ENCODE results near the gene WHRN.
A peak's percentile ranks its signal among the peaks of the same experiment; 100 is the strongest.

Gene WHRN

DNA sequence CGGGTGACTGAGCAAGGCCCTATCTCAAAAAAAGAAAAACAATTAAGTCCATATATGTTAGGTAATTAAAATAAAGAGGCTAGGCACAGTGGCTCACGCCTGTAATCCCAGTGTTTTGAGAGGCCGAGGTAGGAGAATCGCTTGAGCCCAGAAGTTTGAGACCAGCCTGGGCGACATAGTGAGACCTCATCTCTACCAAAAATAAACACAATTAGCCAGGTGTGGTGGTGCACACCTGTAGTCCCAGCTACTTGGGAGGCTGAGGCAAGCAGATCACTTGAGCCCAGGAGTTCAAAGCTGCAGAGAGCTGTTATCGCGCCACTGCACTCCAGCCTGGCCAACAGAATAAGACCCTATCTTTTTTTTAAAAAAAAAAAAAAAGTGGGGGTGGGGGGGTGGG, 12.3 kb downstream of the WHRN start:
- DNase-seq (ENCODE audit: low read depth in 3 of 3): no peak

- DNase-seq (ENCODE audit: low read depth in 3 of 3): no peak
These were observed 13.8 kb downstream of the WHRN start for GRCh38 chr9:114491430-114492003.

DNA sequence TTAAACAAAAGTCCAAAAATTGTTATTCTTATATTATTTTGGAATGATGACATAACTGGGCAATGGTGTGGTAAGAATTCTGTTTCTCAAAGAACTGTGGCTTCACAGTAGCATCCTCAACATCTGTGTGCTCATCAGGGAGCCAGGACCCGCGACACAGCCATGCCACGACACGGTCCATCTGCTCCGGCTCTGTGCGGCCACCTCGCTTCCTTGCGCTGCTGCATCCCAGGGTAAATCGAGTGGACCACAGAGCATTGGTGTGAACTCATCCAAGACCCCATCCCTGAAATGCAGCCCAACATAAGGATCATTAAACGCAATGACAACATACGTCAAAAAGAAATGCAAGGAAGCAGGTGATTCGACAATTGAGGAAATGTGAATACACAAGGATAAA, 15.3 kb downstream of the WHRN start:
- DNase-seq (ENCODE audit: low read depth in 3 of 3): no peak

DNA sequence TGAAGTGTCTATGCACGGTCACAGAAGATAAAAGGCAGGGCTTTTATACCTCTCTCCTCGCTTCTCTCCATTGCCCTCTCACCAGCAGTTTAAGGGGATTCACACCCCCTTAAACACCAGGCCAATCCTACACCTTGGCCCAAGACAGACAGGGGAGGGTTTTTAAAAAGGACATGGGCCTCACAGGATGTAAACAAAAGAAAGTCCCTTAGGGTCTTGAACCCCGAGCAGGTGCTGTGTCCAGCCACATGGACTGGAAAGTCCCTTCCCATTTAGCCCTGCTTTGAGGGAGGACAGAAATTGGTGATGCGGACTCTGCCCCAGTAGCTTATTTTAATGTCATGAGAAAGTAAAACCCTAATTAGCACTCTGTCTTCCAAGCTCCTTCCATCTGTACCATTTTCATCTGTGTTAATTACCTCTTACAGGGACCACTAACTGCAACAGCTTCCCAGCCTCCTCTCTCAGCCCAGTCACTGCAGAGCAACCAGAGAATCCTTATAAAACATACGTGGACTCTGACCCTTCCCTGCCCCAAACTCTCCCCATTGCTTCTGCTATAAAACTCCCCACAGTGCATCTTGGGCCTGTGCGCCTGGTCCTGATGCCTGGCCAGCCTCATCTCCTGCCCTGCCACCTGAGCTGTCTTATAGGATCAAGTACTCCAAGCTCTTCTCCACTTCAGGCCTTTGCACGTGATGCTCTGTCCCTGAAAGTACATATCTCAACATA, 16.7 kb downstream of the WHRN start:
- no peak for DNase-seq (ENCODE audit: low read depth in 3 of 3)

GRCh38 chr9:114487607-114488300, 17.5 kb downstream of the WHRN start:
- DNase-seq (ENCODE audit: low read depth in 3 of 3): peak in 2 of 3 experiments; percentile 27 to 49

DNA sequence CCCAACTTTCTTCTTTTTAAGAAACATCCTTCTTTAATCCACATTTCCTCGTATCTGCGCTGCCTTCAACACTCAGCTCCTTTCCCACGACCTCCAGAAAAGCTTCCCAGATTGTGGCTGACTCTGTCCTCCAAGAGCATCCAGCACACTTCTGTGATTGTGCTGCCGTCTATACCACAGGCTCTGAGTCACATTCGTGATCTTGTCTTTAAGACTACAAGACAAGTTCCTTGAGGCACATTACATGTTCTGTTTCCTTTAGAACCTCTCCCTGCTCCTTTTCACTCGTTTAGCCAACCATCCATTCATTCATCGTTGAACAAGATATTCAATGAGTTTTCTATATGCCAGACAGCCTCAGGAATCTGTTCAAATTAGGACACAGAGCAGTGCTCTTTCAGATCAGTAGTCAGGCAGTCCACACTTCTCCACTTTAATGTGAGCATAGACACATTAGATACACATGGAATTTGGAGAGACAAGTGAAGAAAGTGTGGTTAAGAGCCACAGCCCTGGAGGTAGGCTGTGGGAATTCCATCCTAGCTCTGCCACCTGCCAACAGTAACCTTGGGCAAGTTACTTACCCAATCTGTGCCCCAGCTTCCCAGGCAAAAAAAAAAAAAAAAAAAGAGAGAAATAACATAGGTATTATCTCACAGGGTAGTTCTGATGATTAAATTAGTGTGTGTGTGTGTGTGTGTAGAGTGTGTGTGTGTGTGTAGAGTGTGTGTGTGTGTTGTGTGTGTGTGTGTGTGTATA, 18.9 kb downstream of the WHRN start:
- no peak for DNase-seq (ENCODE audit: low read depth in 3 of 3)

DNA sequence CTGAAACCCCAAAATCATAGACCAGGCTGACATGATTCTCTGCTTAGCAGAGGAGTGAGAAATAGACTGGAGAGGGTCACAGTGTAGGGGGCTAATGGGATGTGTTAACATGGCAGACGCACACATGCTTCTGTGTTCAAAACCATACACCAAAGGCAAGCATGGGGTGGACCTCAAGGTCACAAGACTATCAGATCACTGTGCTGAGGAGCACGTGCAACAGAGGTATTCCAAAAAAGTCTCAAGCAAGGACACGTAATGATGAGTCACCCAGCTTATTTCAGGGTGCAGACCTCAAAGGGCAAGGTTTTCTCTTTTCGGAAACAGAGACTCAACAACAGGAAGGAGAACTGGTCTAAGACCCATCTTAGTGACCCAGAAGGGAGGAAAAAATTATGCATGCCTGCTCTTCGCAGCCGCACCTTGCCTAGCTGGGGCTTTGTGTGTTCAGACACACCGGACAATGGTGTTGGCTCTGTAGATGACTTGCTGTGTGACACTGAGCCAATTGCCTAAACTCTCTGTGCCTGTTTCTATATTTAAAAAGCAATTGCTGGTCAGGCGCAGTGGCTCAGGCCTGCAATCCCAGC, 20.3 kb downstream of the WHRN start:
- DNase-seq (ENCODE audit: low read depth in 3 of 3): peak in 2 of 3 experiments; percentile 2 to 31

DNA sequence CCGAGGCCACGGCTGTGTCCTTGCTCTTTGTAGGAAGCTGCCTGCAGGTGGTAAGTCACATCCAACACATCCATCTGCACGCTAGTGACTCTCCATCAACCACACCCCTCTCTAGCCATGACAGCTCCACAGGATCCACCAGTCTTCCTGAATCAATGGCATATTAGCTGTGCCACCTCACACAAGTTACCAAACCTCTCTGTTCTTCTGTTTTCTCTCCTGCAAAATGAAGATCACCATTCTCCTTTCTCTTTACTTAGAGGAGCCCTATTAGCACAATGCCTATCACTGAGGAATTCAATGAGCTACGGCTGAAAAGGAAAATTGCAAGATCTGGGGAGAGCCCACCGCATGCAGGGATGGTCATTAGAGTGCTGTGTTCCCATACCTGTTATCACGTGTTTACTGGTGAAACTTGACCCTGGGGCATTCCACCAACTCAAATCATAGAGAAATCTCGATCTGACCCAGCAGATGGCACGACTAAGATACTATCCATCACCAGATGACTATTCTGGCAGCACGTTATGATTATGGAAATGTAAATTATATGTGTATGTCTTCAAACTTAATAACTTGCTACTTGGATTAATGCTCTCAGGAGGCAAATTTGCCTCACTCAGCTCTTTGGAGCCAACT, 20.9 kb downstream of the WHRN start:
- DNase-seq (ENCODE audit: low read depth in 3 of 3): no peak

- no peak for DNase-seq (ENCODE audit: low read depth in 3 of 3)
These were observed 21.8 kb downstream of the WHRN start for GRCh38 chr9:114483499-114483898.

GRCh38 chr9:114482593-114482992, 22.7 kb downstream of the WHRN start:
- DNase-seq (ENCODE audit: low read depth in 3 of 3): no peak

DNA sequence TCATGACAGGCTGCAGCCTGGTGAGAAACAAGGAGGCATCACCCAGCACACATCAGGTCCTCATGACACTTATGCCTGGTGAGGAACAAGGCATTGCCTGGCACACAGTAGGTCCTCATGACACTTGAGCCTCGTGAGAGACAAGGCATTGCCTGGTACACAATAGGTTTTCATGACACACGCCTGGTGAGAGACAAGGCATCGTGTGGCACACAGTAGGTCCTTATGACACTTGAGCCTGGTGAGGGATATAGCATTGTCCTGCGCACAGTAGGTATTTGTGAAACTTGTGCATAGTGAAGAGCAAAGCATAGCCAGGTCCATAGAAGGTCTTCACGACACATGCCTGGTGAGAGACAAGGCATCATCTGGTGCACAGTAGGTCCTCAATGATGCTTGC, 23.5 kb downstream of the WHRN start:
- no peak for DNase-seq (ENCODE audit: low read depth in 3 of 3)

DNA sequence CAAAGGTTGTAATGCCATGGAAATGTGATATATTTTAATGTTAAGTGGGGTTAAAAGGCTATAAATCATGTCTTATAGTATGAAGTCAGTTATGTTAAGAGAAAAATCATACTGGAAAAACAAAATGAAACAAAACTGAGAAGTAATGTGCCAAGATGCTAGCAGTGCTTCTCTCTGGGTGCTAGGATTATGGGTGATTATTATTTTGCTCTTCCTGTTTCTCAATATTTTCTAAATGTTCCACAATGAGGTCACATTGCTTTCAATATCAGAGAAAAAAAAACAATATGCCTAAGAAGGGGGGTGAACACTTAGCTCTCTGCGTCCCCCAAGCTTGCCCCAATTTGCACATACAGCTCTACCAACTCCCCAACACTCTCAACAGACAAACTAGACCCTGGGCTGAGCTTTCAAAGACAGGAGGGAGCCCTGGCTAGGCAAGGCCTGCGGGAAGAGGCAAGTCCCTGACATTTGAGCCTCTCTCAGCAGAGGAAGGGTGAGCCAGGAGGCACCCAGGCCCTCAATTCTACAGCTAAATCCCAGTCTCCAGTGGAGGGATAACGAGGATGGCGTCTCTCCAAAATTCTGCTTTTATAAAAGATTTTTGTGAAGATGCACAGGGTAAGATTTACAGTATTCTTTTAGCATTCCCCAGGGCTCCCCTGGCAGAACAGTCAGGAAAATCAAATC, 24.4 kb downstream of the WHRN start:
- DNase-seq (ENCODE audit: low read depth in 3 of 3): no peak

GRCh38 chr9:114478871-114479270, 26.4 kb downstream of the WHRN start:
- DNase-seq (ENCODE audit: low read depth in 3 of 3): no peak

- no peak for DNase-seq (ENCODE audit: low read depth in 3 of 3)
These were observed 26.8 kb downstream of the WHRN start for GRCh38 chr9:114478459-114478858.

DNA sequence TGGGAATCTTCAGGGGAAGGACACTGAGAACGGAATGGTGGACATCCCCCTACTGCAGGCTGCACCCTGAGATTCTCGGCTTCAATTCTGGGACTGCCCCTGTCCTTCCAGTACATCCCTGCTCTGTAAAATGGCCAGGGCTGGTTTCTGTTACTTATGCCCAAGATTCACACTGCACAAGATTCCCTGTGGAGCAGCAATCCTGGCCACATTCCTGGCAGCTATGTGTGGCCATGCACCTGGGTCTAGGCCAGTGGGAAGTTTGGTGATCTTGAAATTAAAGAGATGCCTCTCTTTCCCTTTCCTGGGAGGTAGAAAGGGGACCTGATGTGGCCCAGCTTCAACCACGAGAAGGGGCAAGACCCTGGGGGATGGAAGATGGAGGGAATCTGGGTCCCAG, 27.6 kb downstream of the WHRN start:
- DNase-seq (ENCODE audit: low read depth in 3 of 3): no peak

DNA sequence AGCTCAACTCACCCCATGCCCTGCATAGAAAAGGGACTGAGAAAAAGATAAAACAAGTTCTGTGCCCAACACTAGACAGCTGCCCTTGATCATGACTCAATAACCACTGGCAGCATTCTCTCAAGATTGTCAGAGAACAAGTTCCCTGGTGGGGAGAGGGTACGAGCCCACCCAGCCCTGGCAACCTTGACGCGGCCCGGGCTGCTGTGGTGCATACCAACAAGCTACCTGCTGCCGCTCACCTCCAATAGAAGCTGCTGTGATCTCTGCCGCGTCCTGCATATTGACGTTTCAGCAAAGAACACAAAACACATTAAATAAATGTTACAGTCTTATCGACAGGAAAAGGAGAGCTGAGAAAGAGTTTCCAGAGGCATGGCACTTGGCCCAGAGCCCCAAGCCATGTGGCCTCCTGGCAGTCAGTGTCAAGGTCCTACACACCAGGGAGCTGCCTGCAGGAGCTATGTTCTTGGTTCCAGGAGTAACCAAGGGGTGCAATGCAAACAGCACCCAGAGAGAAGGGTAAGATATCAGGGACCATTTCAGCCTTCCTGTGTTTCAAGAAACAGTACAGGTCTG, 28.3 kb downstream of the WHRN start:
- DNase-seq (ENCODE audit: low read depth in 3 of 3): no peak

- DNase-seq (ENCODE audit: low read depth in 3 of 3): no peak
These were observed 29.7 kb downstream of the WHRN start for GRCh38 chr9:114475412-114476135.

DNA sequence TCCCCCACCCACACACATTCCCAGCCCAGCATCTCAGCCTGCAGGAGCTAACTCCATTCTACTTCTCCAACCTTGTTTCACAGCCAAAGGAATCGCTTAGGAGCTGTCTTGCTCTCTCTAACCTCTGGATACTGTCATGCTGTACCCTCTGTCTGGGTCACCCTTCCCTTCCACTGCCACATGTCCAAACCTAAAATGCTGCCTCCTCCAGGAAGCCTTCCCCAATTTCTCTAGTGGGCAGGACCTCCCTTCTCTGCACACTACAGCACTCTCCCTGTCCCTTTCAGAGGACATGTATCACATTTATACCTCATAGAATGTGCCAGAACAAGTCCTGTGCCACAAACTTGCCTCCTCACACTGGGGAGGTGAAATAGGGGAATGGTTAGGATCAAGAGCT, 30.8 kb downstream of the WHRN start:
- no peak for DNase-seq (ENCODE audit: low read depth in 3 of 3)

GRCh38 chr9:114473447-114473801, 31.8 kb downstream of the WHRN start:
- no peak for DNase-seq (ENCODE audit: low read depth in 3 of 3)
